Subcutaneous abdominal adipose tissue (tissue), 5 donors: ENCODE measurements around the gene CSPG5.

Experiments used
- H3K27ac ChIP-seq: one replicate; pipeline ENCODE4 v1.7.0; 2013; ENCODE audit warnings: low read depth, mild to moderate bottlenecking, inconsistent platforms, low read length, moderate library complexity
- H3K27me3 ChIP-seq, 5 donors: one replicate each; pipeline ENCODE4 v1.7.0; 2013; ENCODE audit warnings: low read length in 5 of 5, inconsistent platforms in 1 of 5; ENCODE audit not compliant: control insufficient read depth in 5 of 5, insufficient read depth in 4 of 5
- H3K36me3 ChIP-seq, 5 donors: one replicate each; pipeline ENCODE4 v1.7.0; 2013; ENCODE audit warnings: low read length in 5 of 5; ENCODE audit not compliant: control insufficient read depth in 5 of 5, insufficient read depth in 5 of 5
- H3K4me1 ChIP-seq, 5 donors: one replicate each; pipeline ENCODE4 v1.7.0; 2013; ENCODE audit warnings: low read length in 5 of 5, mild to moderate bottlenecking in 3 of 5, moderate library complexity in 1 of 5; ENCODE audit not compliant: control insufficient read depth in 5 of 5, insufficient read depth in 5 of 5
- H3K4me3 ChIP-seq, 5 donors: one replicate each; pipeline ENCODE4 v1.7.0; 2013; ENCODE audit warnings: low read length in 5 of 5, low read depth in 1 of 5
- H3K9ac ChIP-seq, 5 donors: one replicate each; pipeline ENCODE4 v1.7.0; 2013; ENCODE audit warnings: low read length in 5 of 5, mild to moderate bottlenecking in 4 of 5, moderate library complexity in 3 of 5
- H3K9me3 ChIP-seq, 5 donors: one replicate each; pipeline ENCODE4 v1.7.0; 2013; ENCODE audit warnings: low read length in 5 of 5; ENCODE audit not compliant: control insufficient read depth in 5 of 5
- donor health status: healthy.
- donor health status: healthy.
- donor health status: healthy.
- donor health status: healthy.
- donor health status: healthy.

The CSPG5 gene

GRCh38 chr3:47525617-47526016 is 53.0 kb downstream of the CSPG5 start:
- Histone ChIP-seq H3K9ac (no peak overlapping the region), H3K27me3 (no peaks in the 10 kb centered on the region), H3K4me3 (no peak overlapping the region), H3K9me3 (peaks cover 0 to 4% (median 0%) of the 10 kb centered on the region in 5 donors), H3K27ac (no peak overlapping the region), H3K36me3 (no peaks in the 10 kb centered on the region), H3K4me1 (peaks cover 0 to 5% (median 5%) of the 10 kb centered on the region in 5 donors)

- H3K4me1 ChIP-seq, result peaks cover 0 to 5% (median 5%) of the 10 kb centered on the region in 5 donors
- no peaks in the 10 kb centered on the region for H3K27me3 ChIP-seq
- H3K9ac ChIP-seq, result no peak overlapping the region
- H3K4me3 ChIP-seq, result no peak overlapping the region
- H3K36me3 ChIP-seq, result no peaks in the 10 kb centered on the region
- peaks cover 0 to 4% (median 0%) of the 10 kb centered on the region in 5 donors for H3K9me3 ChIP-seq
- H3K27ac ChIP-seq, result no peak overlapping the region
These were observed 55.2 kb downstream of the CSPG5 start for GRCh38 chr3:47523310-47524073.

DNA sequence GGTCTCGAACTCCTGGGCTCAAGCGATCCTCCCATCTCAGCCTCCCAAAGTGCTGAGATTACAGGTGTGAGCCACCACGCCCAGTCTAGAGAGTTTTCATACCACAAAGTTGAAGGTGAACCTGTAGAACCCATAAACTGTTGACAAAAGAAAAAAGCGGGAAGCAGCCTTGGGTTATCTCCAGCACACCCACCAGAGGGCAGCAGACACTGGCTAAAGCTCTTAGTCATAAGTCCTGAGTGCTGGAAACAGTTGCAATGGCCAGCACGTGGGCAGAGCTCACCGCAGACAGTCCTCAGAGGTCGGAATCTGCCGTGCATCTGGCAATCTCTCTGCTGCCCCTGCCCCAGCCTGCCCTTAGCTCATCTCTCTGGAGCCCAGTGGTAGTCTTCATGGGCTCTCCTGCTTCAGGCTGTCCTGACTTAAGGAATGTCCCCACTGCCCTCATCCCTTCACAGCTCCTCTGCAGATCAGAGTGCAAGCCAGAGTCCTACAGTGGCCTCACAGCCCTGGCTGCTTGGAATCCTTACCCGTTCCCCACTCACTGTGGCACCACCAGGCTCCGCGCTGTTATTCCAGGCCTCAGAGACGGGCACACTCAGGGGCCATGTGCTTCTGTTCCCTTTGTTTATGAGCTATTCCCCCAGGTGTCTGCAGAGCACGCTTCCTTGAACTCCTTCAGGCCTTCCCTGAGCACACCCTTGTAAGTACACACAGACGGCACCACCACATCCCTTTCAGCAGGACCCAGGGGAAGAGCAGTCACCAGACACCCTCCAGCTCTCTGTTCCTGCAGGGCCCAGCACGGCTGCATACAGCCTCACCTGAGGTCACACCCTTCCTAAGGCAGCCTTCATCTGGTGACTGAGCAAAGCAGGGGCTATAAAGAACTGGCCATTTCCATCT is 56.3 kb downstream of the CSPG5 start:
- no peaks in the 10 kb centered on the region for H3K27me3 ChIP-seq
- no peak overlapping the region for H3K27ac ChIP-seq
- no peak overlapping the region for H3K9ac ChIP-seq

GRCh38 chr3:47520756-47521155 is 57.9 kb downstream of the CSPG5 start:
- Histone ChIP-seq H3K4me1 (peaks cover 0 to 5% (median 5%) of the 10 kb centered on the region in 5 donors), H3K27me3 (no peaks in the 10 kb centered on the region), H3K36me3 (no peaks in the 10 kb centered on the region), H3K9me3 (no peaks in the 10 kb centered on the region), H3K4me3 (no peak overlapping the region), H3K9ac (no peak overlapping the region), H3K27ac (no peak overlapping the region)

More for the DNA sequence above, 56.3 kb downstream of the CSPG5 start:
- Histone ChIP-seq H3K4me3 (no peak overlapping the region), H3K9me3 (no peaks in the 10 kb centered on the region), H3K4me1 (peaks cover 0 to 5% (median 5%) of the 10 kb centered on the region in 5 donors), H3K36me3 (no peaks in the 10 kb centered on the region)

DNA sequence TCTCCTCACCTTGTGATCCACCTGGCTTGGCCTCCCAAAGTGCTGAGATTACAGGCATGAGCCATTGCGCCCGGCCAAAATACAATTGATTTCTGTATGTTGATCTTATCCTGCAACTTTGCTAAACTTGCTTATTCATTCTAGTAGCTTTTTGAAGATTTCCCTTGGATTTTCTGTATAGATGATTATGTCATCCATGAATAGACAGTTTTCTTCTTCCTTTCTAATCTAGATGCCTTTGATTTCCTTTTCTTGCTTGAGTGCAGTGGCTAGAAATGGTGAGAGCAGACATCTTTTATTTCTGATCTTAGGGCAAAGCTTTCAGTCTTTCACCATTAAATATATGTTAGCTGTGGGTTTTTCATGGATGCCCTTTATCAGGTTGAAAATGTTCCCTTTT is 60.7 kb downstream of the CSPG5 start:
- Histone ChIP-seq H3K4me1 (peaks cover 0 to 7% (median 5%) of the 10 kb centered on the region in 5 donors), H3K9me3 (no peaks in the 10 kb centered on the region), H3K27ac (no peak overlapping the region), H3K36me3 (no peaks in the 10 kb centered on the region), H3K27me3 (no peaks in the 10 kb centered on the region), H3K4me3 (no peak overlapping the region), H3K9ac (no peak overlapping the region)

GRCh38 chr3:47515864-47516319 is 62.8 kb downstream of the CSPG5 start:
- Histone ChIP-seq H3K9ac (no peak overlapping the region), H3K4me1 (peaks cover 0 to 14% (median 12%) of the 10 kb centered on the region in 5 donors), H3K36me3 (peaks cover 0 to under 1% (median 0%) of the 10 kb centered on the region in 5 donors), H3K4me3 (no peak overlapping the region), H3K27me3 (no peaks in the 10 kb centered on the region), H3K27ac (no peak overlapping the region), H3K9me3 (no peaks in the 10 kb centered on the region)

DNA sequence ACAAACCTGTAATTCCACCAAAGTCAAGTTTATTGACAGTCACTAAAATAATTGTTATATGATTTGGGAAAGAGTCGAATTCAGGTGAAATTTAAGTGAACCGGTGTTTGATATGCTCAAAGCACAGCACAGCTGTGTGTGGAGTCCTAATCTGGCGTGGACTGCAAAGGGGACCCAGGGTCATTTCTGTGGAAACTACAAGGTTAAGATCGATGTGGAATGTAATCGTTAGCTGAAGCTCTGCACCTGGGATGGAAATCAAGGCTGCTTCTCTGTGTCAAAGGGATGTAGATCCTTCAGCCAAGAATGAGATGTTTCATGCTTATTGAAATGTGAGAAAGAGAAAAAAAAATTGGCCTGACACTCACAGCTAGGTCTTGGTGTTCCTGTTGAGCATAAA is 63.6 kb downstream of the CSPG5 start:
- Histone ChIP-seq H3K9me3 (no peaks in the 10 kb centered on the region), H3K9ac (peak overlapping the region in 1 of 5 donors; percentile 8), H3K36me3 (peaks cover 0 to 8% (median 6%) of the 10 kb centered on the region in 5 donors), H3K27me3 (no peaks in the 10 kb centered on the region), H3K27ac (no peak overlapping the region), H3K4me1 (peaks cover 0 to 14% (median 12%) of the 10 kb centered on the region in 5 donors), H3K4me3 (no peak overlapping the region)

- Histone ChIP-seq H3K9ac (peak within 1 kb of the TSS; percentile 74 to 94 (median 87)), H3K36me3 (peaks cover 0 to 23% (median 10%) of the 10 kb centered on the region in 5 donors), H3K27ac (peak within 1 kb of the TSS; percentile 93), H3K27me3 (no peaks in the 10 kb centered on the region), H3K9me3 (no peaks in the 10 kb centered on the region), H3K4me1 (peaks cover 0 to 14% (median 12%) of the 10 kb centered on the region in 5 donors), H3K4me3 (peak within 1 kb of the TSS; percentile 79 to 92 (median 88))
These were observed 65.3 kb downstream of the CSPG5 start, which contains the start of gene ELP6 for GRCh38 chr3:47513125-47513929. Gene ELP6 (minus strand): TSS chr3:47513712. CDS start chr3:47513590, 122 bp downstream.

GRCh38 chr3:47512416-47513124 is 66.1 kb downstream of the CSPG5 start:
- Histone ChIP-seq H3K36me3 (peaks cover 3 to 30% (median 15%) of the 10 kb centered on the region in 5 donors), H3K27ac (peak overlapping the region; percentile 93), H3K27me3 (no peaks in the 10 kb centered on the region), H3K9ac (peak overlapping the region; percentile 63 to 94 (median 78)), H3K9me3 (no peaks in the 10 kb centered on the region), H3K4me1 (peaks cover 0 to 14% (median 12%) of the 10 kb centered on the region in 5 donors), H3K4me3 (peak overlapping the region; percentile 79 to 92 (median 88))
